HCT116 (cell line): ENCODE results near the gene MCCD1. TPM values are rescaled to one million over a fixed set of nuclear protein-coding genes. Genes with fewer than 3 reads are reported as not detected.
A peak's percentile ranks its signal among the peaks of the same experiment; 100 is the strongest.
"Not testable (repeated sequence)": the region's sequence is repeated elsewhere in the genome, so short reads cannot be mapped to it uniquely, and the experiment has no call there.

Experiments used
- ATAC-seq: fragments of 200-7000 bp; cut with Tn5 transposase; 2 replicates; pipeline ENCODE4 v1.9.1; 2020; ENCODE audit warnings: mild to moderate bottlenecking, moderate library complexity
- BruUV-seq: library from RNA; stranded (reverse); fragments of 400-500 nt; replicated peaks from 2 replicates; lab custom pipeline; 2021; lab: Mats Ljungman, UMichigan
- CTCF ChIA-PET: fragments of 300-600 bp; sonication (Branson Sonifier 250); formaldehyde crosslinking; loops from one replicate; lab custom pipeline; 2021; ENCODE audit warnings: antibody characterized with exemption; lab: Charles Lee
- POLR2A ChIA-PET: fragments of 300-600, 350-600 bp; sonication (Branson Sonifier 250); formaldehyde crosslinking; loops from one replicate; lab custom pipeline; 2021; ENCODE audit warnings: antibody characterized with exemption; lab: Charles Lee
- RAD21 ChIA-PET, 2 experiments: fragments of 300-600 bp; sonication (Branson Sonifier 250); formaldehyde crosslinking; loops; one replicate each; lab custom pipeline; 2023; ENCODE audit warnings: low total read pairs in 2 of 2; ENCODE audit not compliant: uncharacterized antibody in 2 of 2, unreplicated experiment in 2 of 2, low non-redundant PET in 1 of 2; lab: Charles Lee
- DNase-seq: peaks from one replicate; pipeline ENCODE4 v3.0.0-alpha.2; 2010; ENCODE audit warnings: low read depth, low spot score
- H2AFZ ChIP-seq: fragments of 200-600 bp; shearing (Covaris generic), sonication (generic); 2 replicates; pipeline ENCODE4 v1.6.1; 2017; ENCODE audit warnings: low read depth, mixed run types, mixed read lengths, antibody characterized with exemption, low read length; ENCODE audit not compliant: poor library complexity, severe bottlenecking
- H3K27ac ChIP-seq: 2 replicates; pipeline ENCODE4 v1.5.1; 2012; ENCODE audit warnings: low read depth, low read length
- H3K27me3 ChIP-seq: fragments of 200-600 bp; sonication (generic); 2 replicates; pipeline ENCODE4 v1.6.1; 2016; ENCODE audit warnings: mixed run types, low read length, mixed read lengths; ENCODE audit not compliant: insufficient read depth
- H3K36me3 ChIP-seq, 2 experiments: fragments of 200-500 bp in 1 of 2; fragments of 200-600 bp in 1 of 2; sonication (Bioruptor generic) in 1 of 2; sonication (generic) in 1 of 2; 2 replicates each; pipeline versions ENCODE4 v1.5.1 to v1.6.1; 2014 to 2016; ENCODE audit warnings: low read length in 2 of 2, inconsistent platforms in 1 of 2, mixed read lengths in 1 of 2, mixed run types in 1 of 2; ENCODE audit not compliant: insufficient read depth in 2 of 2, control insufficient read depth in 1 of 2
- H3K4me1 ChIP-seq, 2 experiments: fragments of 200-600 bp in 1 of 2; sonication (generic) in 1 of 2; 2 replicates each; pipeline versions ENCODE4 v1.5.1 to v1.6.1; 2012 to 2017; ENCODE audit warnings: low read length in 2 of 2, inconsistent platforms in 1 of 2, mild to moderate bottlenecking in 1 of 2, mixed read lengths in 1 of 2, mixed run types in 1 of 2, moderate library complexity in 1 of 2; ENCODE audit not compliant: insufficient read depth in 2 of 2, control insufficient read depth in 1 of 2
- H3K4me2 ChIP-seq: fragments of 200-600 bp; sonication (generic); 2 replicates; pipeline ENCODE4 v1.6.1; 2017; ENCODE audit warnings: mixed run types, low read length, mixed read lengths
- H3K4me3 ChIP-seq, 2 experiments: fragments of 200-600 bp in 1 of 2; sonication (generic) in 1 of 2; replicated peaks in 1 of 2; 2 replicates each; pipeline ENCODE4 v1.5.1; 2011 to 2016; ENCODE audit warnings: low read length in 2 of 2, control low read depth in 1 of 2, low read depth in 1 of 2, mild to moderate bottlenecking in 1 of 2, mixed read lengths in 1 of 2, mixed run types in 1 of 2
- H3K79me2 ChIP-seq: fragments of 200-600 bp; sonication (generic); 2 replicates; pipeline ENCODE4 v1.6.1; 2017; ENCODE audit warnings: mild to moderate bottlenecking, mixed run types, low read length, moderate library complexity, mixed read lengths; ENCODE audit not compliant: insufficient read depth
- H3K9ac ChIP-seq: fragments of 200-600 bp; sonication (generic); 2 replicates; pipeline ENCODE4 v1.6.1; 2016; ENCODE audit warnings: low read length, mixed read lengths
- H3K9me2 ChIP-seq: fragments of 200-600 bp; sonication (generic), shearing (Covaris generic); 2 replicates; pipeline ENCODE4 v1.6.1; 2017; ENCODE audit warnings: mixed run types, mild to moderate bottlenecking, moderate library complexity; ENCODE audit not compliant: insufficient read depth
- H3K9me3 ChIP-seq, 2 experiments: fragments of 200-500 bp in 1 of 2; fragments of 200-600 bp in 1 of 2; sonication (Bioruptor generic) in 1 of 2; sonication (generic) in 1 of 2; 2 replicates each; pipeline ENCODE4 v1.6.1; 2014 to 2017; ENCODE audit warnings: low read length in 2 of 2, mixed read lengths in 2 of 2, inconsistent platforms in 1 of 2, low read depth in 1 of 2, mild to moderate bottlenecking in 1 of 2, mixed run types in 1 of 2, moderate library complexity in 1 of 2; ENCODE audit not compliant: control insufficient read depth in 1 of 2, insufficient read depth in 1 of 2
- H4K20me1 ChIP-seq: fragments of 200-600 bp; sonication (generic), shearing (Covaris generic); 2 replicates; pipeline ENCODE4 v1.6.1; 2017; ENCODE audit warnings: mixed run types, mild to moderate bottlenecking, moderate library complexity; ENCODE audit not compliant: insufficient read depth
- CEBPB ChIP-seq: IDR thresholded peaks from 2 replicates; pipeline ENCODE4 v1.6.1; 2012; ENCODE audit warnings: low read depth
- ELF1 ChIP-seq: IDR thresholded peaks from 2 replicates; pipeline ENCODE4 v1.6.1; 2012; ENCODE audit warnings: low read depth, borderline replicate concordance
- EZH2 ChIP-seq: fragments of 200-600 bp; sonication (generic); IDR thresholded peaks from 2 replicates; pipeline ENCODE4 v1.6.1; 2017; ENCODE audit warnings: antibody characterized with exemption, mixed run types
- FOSL1 ChIP-seq: IDR thresholded peaks from 2 replicates; pipeline ENCODE4 v1.6.1; 2012; ENCODE audit warnings: low read depth
- MAX ChIP-seq: IDR thresholded peaks from 2 replicates; pipeline ENCODE4 v1.6.1; 2012
- POLR2AphosphoS5 ChIP-seq: IDR thresholded peaks from 2 replicates; pipeline ENCODE4 v1.6.1; 2011; ENCODE audit warnings: mild to moderate bottlenecking, low read depth, low read length, moderate library complexity
- REST ChIP-seq: IDR thresholded peaks from 2 replicates; pipeline ENCODE4 v1.6.1; 2012; ENCODE audit warnings: low read depth
- TCF7L2 ChIP-seq: IDR thresholded peaks from 2 replicates; pipeline ENCODE4 v1.7.0; 2011; ENCODE audit warnings: borderline replicate concordance, inconsistent platforms; ENCODE audit not compliant: insufficient read depth, insufficient read length; ENCODE audit errors: extremely low read depth
- YY1 ChIP-seq: IDR thresholded peaks from 2 replicates; pipeline ENCODE4 v1.6.1; 2011; ENCODE audit warnings: low read length, low read depth, moderate library complexity, mild to moderate bottlenecking; ENCODE audit not compliant: insufficient replicate concordance; ENCODE audit errors: extremely low read depth
- ZFX ChIP-seq: fragments of 450-650 bp; IDR thresholded peaks from 2 replicates; pipeline ENCODE4 v1.6.1; 2017
- intact Hi-C: fragments of 100-400 bp; cut with micrococcal nuclease; formaldehyde crosslinking; loops from 2 replicates; pipeline ENCODE4 v1.10.0; 2022
- total RNA-seq: library from RNA; stranded (reverse); gene quantifications from one replicate; pipeline ENCODE4 v1.2.1, GENCODE V29; 2021; ENCODE audit not compliant: unreplicated experiment
- TF ChIP-seq, protein P1 (sequence below): IDR thresholded peaks from 2 replicates; pipeline ENCODE4 v1.6.1; 2012

MCCD1 gene
- total RNA-seq, 1 experiment from 2014 or later = not detected

- no peak for TF ChIP-seq POLR2AphosphoS5
- TF ChIP-seq ELF1 = no peak
- no peak for TF ChIP-seq TCF7L2
- TF ChIP-seq MAX = no peak
- no peak for TF ChIP-seq YY1
- no peak for TF ChIP-seq ZFX
Observed at GRCh38 chr6:31483392-31483791, 45.4 kb upstream of the MCCD1 start (continued).

DNA sequence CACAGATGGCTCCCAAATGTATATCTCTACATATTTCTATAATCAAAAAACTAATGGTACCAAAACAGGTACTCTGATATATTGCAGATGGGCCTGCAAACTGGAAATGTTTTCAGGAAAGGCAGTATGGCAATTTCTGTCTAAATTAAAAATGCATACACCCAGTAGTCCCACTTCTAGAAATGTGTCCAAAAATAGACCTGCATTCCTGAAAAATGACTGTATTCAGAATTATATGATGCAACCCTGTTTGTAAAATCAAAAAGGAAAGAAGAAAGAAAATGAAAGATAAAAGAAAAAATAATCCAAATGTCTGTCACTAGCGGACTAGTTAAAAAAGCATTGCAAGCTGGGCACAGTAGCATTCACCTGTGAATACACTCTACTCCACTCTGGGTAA lies 43.7 kb upstream of the MCCD1 start:
- ChIA-PET POLR2A (no interaction called here), CTCF (no interaction called here), RAD21 (no interaction called here)
- H3K4me2 ChIP-seq = peak overlapping the region; percentile 11
- DNase-seq (no peak), ATAC-seq (no peak)
- no peaks in the 10 kb centered on the region for H3K79me2 ChIP-seq
- intact Hi-C loops = no loop called here
- BruUV-seq = no TSS peak
- H3K9me3 ChIP-seq = no peaks in the 10 kb centered on the region
- no peak overlapping the region for H3K27ac ChIP-seq
- H3K9ac ChIP-seq = no peak overlapping the region
- no peaks in the 10 kb centered on the region for H3K36me3 ChIP-seq
- TF ChIP-seq REST = no peak
- no peak for TF ChIP-seq EZH2
- TF ChIP-seq POLR2AphosphoS5 = no peak
- TF ChIP-seq MAX = no peak
- TF ChIP-seq FOSL1 = 0 out of 2 replicates have a peak, but pooled peaks have one; percentile 12
- no peak for TF ChIP-seq CEBPB
- TF ChIP-seq, protein P1, sequence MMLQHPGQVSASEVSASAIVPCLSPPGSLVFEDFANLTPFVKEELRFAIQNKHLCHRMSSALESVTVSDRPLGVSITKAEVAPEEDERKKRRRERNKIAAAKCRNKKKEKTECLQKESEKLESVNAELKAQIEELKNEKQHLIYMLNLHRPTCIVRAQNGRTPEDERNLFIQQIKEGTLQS = no peak
- no peak for TF ChIP-seq ELF1
- no peak overlapping the region for H3K4me3 ChIP-seq
- H4K20me1 ChIP-seq = no peaks in the 10 kb centered on the region
- no peaks in the 10 kb centered on the region for H3K27me3 ChIP-seq
- H3K4me1 ChIP-seq = peaks cover 6 to 10% of the 10 kb centered on the region in 2 experiments
- H2AFZ ChIP-seq = no peak overlapping the region
- H3K9me2 ChIP-seq = no peaks in the 10 kb centered on the region

GRCh38 chr6:31486065-31486837 lies 42.5 kb upstream of the MCCD1 start:
- DNase-seq, H3K4me3 ChIP-seq, H2AFZ ChIP-seq, H3K9me3 ChIP-seq, intact Hi-C loops, H3K79me2 ChIP-seq, H3K27ac ChIP-seq, H3K36me3 ChIP-seq, H3K4me2 ChIP-seq, BruUV-seq, H3K9me2 ChIP-seq, H3K27me3 ChIP-seq, RAD21 ChIA-PET, H3K4me1 ChIP-seq, H4K20me1 ChIP-seq, POLR2A ChIA-PET, H3K9ac ChIP-seq: not testable (repeated sequence)
- CTCF ChIA-PET = interaction anchor here (1.1 kb wide), 1 partner anchor 96 kb away, joined by 3 read pairs; no protein-coding TSS in a partner anchor
- peak; percentile 79 for ATAC-seq
